Measurements from ENCODE around the gene CDCA3.

The CDCA3 gene

GRCh38 chr12:6809056-6809455, 42.0 kb downstream of the CDCA3 start:
- Histone ChIP-seq H3K27ac (replicated peaks) (no peak overlapping the region), H3K4me3 (replicated peaks; ENCODE audit: insufficient read depth, low read length) (no peak overlapping the region), H3K27me3 (ENCODE audit: insufficient read depth, poor library complexity, severe bottlenecking) (no peaks in the 10 kb centered on the region)
- TF ChIP-seq SPI1 (IDR thresholded peaks at IDR 0.05; ENCODE audit: borderline replicate concordance, low read depth) (no peak), CTCF (IDR thresholded peaks at IDR 0.05; ENCODE audit: insufficient read depth, low read length) (no peak), GABPA (IDR thresholded peaks at IDR 0.05; ENCODE audit: low read depth) (no peak), POLR2AphosphoS5 (IDR thresholded peaks at IDR 0.05; ENCODE audit: low read depth) (no peak), REST (IDR thresholded peaks at IDR 0.05; ENCODE audit: insufficient replicate concordance, low read depth) (no peak)
- no peak for DNase-seq (ENCODE audit: low read depth in 1 of 2, low spot score in 1 of 2)

GRCh38 chr12:6807170-6807569, 43.9 kb downstream of the CDCA3 start:
- TF ChIP-seq CTCF (IDR thresholded peaks at IDR 0.05; ENCODE audit: insufficient read depth, low read length) (no peak), REST (IDR thresholded peaks at IDR 0.05; ENCODE audit: insufficient replicate concordance, low read depth) (no peak), GABPA (IDR thresholded peaks at IDR 0.05; ENCODE audit: low read depth) (no peak), SPI1 (IDR thresholded peaks at IDR 0.05; ENCODE audit: borderline replicate concordance, low read depth) (no peak), POLR2AphosphoS5 (IDR thresholded peaks at IDR 0.05; ENCODE audit: low read depth) (no peak)
- H3K27me3 ChIP-seq (ENCODE audit: insufficient read depth, poor library complexity, severe bottlenecking): no peaks in the 10 kb centered on the region
- no peak overlapping the region for H3K4me3 ChIP-seq (replicated peaks; ENCODE audit: insufficient read depth, low read length)
- DNase-seq (ENCODE audit: low read depth in 1 of 2, low spot score in 1 of 2): no peak
- no peak overlapping the region for H3K27ac ChIP-seq (replicated peaks)

GRCh38 chr12:6799147-6799546, 51.9 kb downstream of the CDCA3 start:
- Histone ChIP-seq H3K4me3 (replicated peaks; ENCODE audit: insufficient read depth, low read length) (no peak overlapping the region), H3K27ac (replicated peaks) (no peak overlapping the region), H3K27me3 (ENCODE audit: insufficient read depth, poor library complexity, severe bottlenecking) (no peaks in the 10 kb centered on the region)
- no peak for DNase-seq (ENCODE audit: low read depth in 1 of 2, low spot score in 1 of 2)
- no peak for TF ChIP-seq GABPA (IDR thresholded peaks at IDR 0.05; ENCODE audit: low read depth)
- TF ChIP-seq POLR2AphosphoS5 (IDR thresholded peaks at IDR 0.05; ENCODE audit: low read depth): no peak
- no peak for TF ChIP-seq REST (IDR thresholded peaks at IDR 0.05; ENCODE audit: insufficient replicate concordance, low read depth)
- no peak for TF ChIP-seq CTCF (IDR thresholded peaks at IDR 0.05; ENCODE audit: insufficient read depth, low read length)
- TF ChIP-seq SPI1 (IDR thresholded peaks at IDR 0.05; ENCODE audit: borderline replicate concordance, low read depth): no peak

Data from HL-60 (cell line).